GM23338 (cell line): ENCODE results near the gene IL1R1. TPM values are rescaled to one million over a fixed set of nuclear protein-coding genes. Genes with fewer than 3 reads are reported as not detected.

ENCODE experiments used
- ATAC-seq: fragments of 200-7000 bp; cut with Tn5 transposase; 3 replicates; pipeline ENCODE4 v1.9.1; 2020
- DNase-seq: peaks from one replicate; pipeline ENCODE4 v3.0.0-alpha.2; 2015; ENCODE audit warnings: low spot score
- H2AFZ ChIP-seq: fragments of 200-600 bp; sonication (generic); 2 replicates; pipeline ENCODE4 v1.8.0; 2016; ENCODE audit warnings: antibody characterized with exemption, mild to moderate bottlenecking, moderate library complexity
- H3F3A ChIP-seq: fragments of 200-600 bp; sonication (generic); replicated peaks from 2 replicates; pipeline ENCODE4 v1.8.0; 2017; ENCODE audit warnings: antibody characterized with exemption, mixed run types, low read depth
- H3K27ac ChIP-seq: fragments of 200-600 bp; sonication (generic); 2 replicates; pipeline ENCODE4 v1.6.1; 2016; ENCODE audit warnings: low read depth
- H3K27me3 ChIP-seq: fragments of 200-600 bp; sonication (generic); 2 replicates; pipeline ENCODE4 v1.8.0; 2016; ENCODE audit warnings: mild to moderate bottlenecking, mixed run types, moderate library complexity; ENCODE audit not compliant: insufficient read depth
- H3K36me3 ChIP-seq: fragments of 200-600 bp; sonication (generic); 2 replicates; pipeline ENCODE4 v1.8.0; 2016; ENCODE audit warnings: mild to moderate bottlenecking; ENCODE audit not compliant: insufficient read depth
- H3K4me1 ChIP-seq: fragments of 200-600 bp; sonication (generic); 2 replicates; pipeline ENCODE4 v1.8.0; 2016; ENCODE audit warnings: mild to moderate bottlenecking, moderate library complexity; ENCODE audit not compliant: insufficient read depth
- H3K4me2 ChIP-seq: fragments of 200-600 bp; sonication (generic); 2 replicates; pipeline ENCODE4 v1.7.1; 2017; ENCODE audit warnings: mixed run types
- H3K4me3 ChIP-seq: fragments of 200-600 bp; sonication (generic); 2 replicates; pipeline ENCODE4 v1.6.1; 2016; ENCODE audit warnings: mixed run types
- H3K79me2 ChIP-seq: fragments of 200-600 bp; sonication (generic); replicated peaks from 2 replicates; pipeline ENCODE4 v1.8.0; 2017; ENCODE audit warnings: mild to moderate bottlenecking; ENCODE audit not compliant: insufficient read depth
- H3K9me2 ChIP-seq: fragments of 200-600 bp; sonication (generic); 2 replicates; pipeline ENCODE4 v1.8.0; 2017; ENCODE audit not compliant: insufficient read depth
- H4K20me1 ChIP-seq: fragments of 200-600 bp; sonication (generic); replicated peaks from 2 replicates; pipeline ENCODE4 v1.8.0; 2017; ENCODE audit warnings: mild to moderate bottlenecking; ENCODE audit not compliant: insufficient read depth
- H3K27ac Mint-ChIP-seq: 2 replicates; pipeline ENCODE4 v1.8.0; 2020; ENCODE audit warnings: inconsistent platforms, mild to moderate bottlenecking, moderate library complexity, mixed read lengths
- H3K27me3 Mint-ChIP-seq: 3 replicates; pipeline ENCODE4 v1.8.0; 2022; ENCODE audit warnings: low read depth, mild to moderate bottlenecking, moderate library complexity, mixed read lengths, inconsistent platforms; ENCODE audit not compliant: insufficient read depth, poor library complexity
- H3K36me3 Mint-ChIP-seq: 3 replicates; pipeline ENCODE4 v1.8.0; 2021; ENCODE audit warnings: low read depth, mild to moderate bottlenecking, inconsistent platforms, moderate library complexity, mixed read lengths
- H3K4me1 Mint-ChIP-seq: 3 replicates; pipeline ENCODE4 v1.8.0; 2020; ENCODE audit warnings: mild to moderate bottlenecking, inconsistent platforms, mixed read lengths
- H3K4me3 Mint-ChIP-seq: 3 replicates; pipeline ENCODE4 v1.8.0; 2021; ENCODE audit warnings: moderate library complexity, mild to moderate bottlenecking, inconsistent platforms, mixed read lengths
- H3K9me3 Mint-ChIP-seq: 3 replicates; pipeline ENCODE4 v1.8.0; 2020; ENCODE audit warnings: moderate library complexity, mild to moderate bottlenecking, inconsistent platforms, mixed read lengths
- CREB1 ChIP-seq: fragments of 250-450 bp; sonication (Bioruptor Pico); IDR thresholded peaks from 2 replicates; pipeline ENCODE4 v1.5.0; 2020; ENCODE audit warnings: low read depth, mild to moderate bottlenecking, moderate library complexity
- EZH2 ChIP-seq: fragments of 200-600 bp; sonication (generic); IDR thresholded peaks from one replicate; pipeline ENCODE4 v1.8.0; 2017; ENCODE audit warnings: antibody characterized with exemption, mild to moderate bottlenecking, low read depth; ENCODE audit not compliant: unreplicated experiment
- EZH2phosphoT487 ChIP-seq: fragments of 200-600 bp; sonication (generic); IDR thresholded peaks from one replicate; pipeline ENCODE4 v1.8.1; 2018; ENCODE audit warnings: antibody characterized with exemption; ENCODE audit not compliant: unreplicated experiment
- JUNB ChIP-seq: IDR thresholded peaks from one replicate; pipeline ENCODE4 v1.6.1; 2016; ENCODE audit warnings: antibody characterized with exemption; ENCODE audit not compliant: unreplicated experiment
- NANOG ChIP-seq: IDR thresholded peaks from 2 replicates; pipeline ENCODE4 v1.6.1; 2016; ENCODE audit warnings: antibody characterized with exemption, borderline replicate concordance
- POLR2AphosphoS5 ChIP-seq: IDR thresholded peaks from 2 replicates; pipeline ENCODE4 v1.6.1; 2016; ENCODE audit warnings: antibody characterized with exemption, low read depth
- REST ChIP-seq: IDR thresholded peaks from one replicate; pipeline ENCODE4 v1.6.1; 2018; ENCODE audit warnings: antibody characterized with exemption; ENCODE audit not compliant: unreplicated experiment
- STAT1 ChIP-seq: IDR thresholded peaks from one replicate; pipeline ENCODE4 v1.6.1; 2016; ENCODE audit warnings: antibody characterized with exemption; ENCODE audit not compliant: unreplicated experiment
- ZNF114 ChIP-seq: fragments of 250-450 bp; sonication (Bioruptor Pico); IDR thresholded peaks from 2 replicates; pipeline ENCODE4 v1.5.0; 2020; ENCODE audit warnings: mild to moderate bottlenecking, moderate library complexity
- ZNF331 ChIP-seq: fragments of 250-450 bp; sonication (Bioruptor Pico); IDR thresholded peaks from 2 replicates; pipeline ENCODE4 v1.5.0; 2020; ENCODE audit warnings: low read depth, mild to moderate bottlenecking, moderate library complexity
- polyA plus RNA-seq: library from polyadenylated mRNA; unstranded; fragments of >200 nt; fragmentation: Nextera tagmentation; extraction: Ambion mirVana; gene quantifications from 2 replicates; pipeline ENCODE4 v1.2.1, GENCODE V29; 2016
- total RNA-seq: library from RNA; depleted of rRNA; stranded (reverse); fragments of >200 nt; shearing (Covaris generic); gene quantifications from 2 replicates; pipeline ENCODE4 v1.2.3, GENCODE V29; 2014
- TF ChIP-seq, protein P1 (sequence below): fragments of 250-450 bp; sonication (Bioruptor Pico); IDR thresholded peaks from 2 replicates; pipeline ENCODE4 v1.5.0; 2020; ENCODE audit warnings: mild to moderate bottlenecking, moderate library complexity
- TF ChIP-seq, protein P2 (sequence below): IDR thresholded peaks from 2 replicates; pipeline ENCODE4 v1.6.1; 2016; ENCODE audit warnings: antibody characterized with exemption
- TF ChIP-seq, protein P3 (sequence below), 2 experiments: fragments of 200-600 bp in 1 of 2; sonication (generic) in 1 of 2; conservative IDR thresholded peaks; 2 replicates each; pipeline versions ENCODE4 v1.5.1 to v1.6.1; 2016 to 2017; ENCODE audit warnings: antibody characterized with exemption in 2 of 2, low read depth in 2 of 2, mild to moderate bottlenecking in 2 of 2, moderate library complexity in 1 of 2

Gene IL1R1
- total and polyA plus RNA-seq, 2 experiments from 2014 or later, result 0.17 TPM; not detected in 1

GRCh38 chr2:102126169-102126568 lies 16.4 kb upstream of the IL1R1 start:
- Histone ChIP-seq H4K20me1 (no peaks in the 10 kb centered on the region), H3K9me2 (peaks cover 3% of the 10 kb centered on the region), H3F3A (no peaks in the 10 kb centered on the region), H3K36me3 (no peaks in the 10 kb centered on the region), H3K4me2 (no peak overlapping the region), H2AFZ (no peak overlapping the region), H3K79me2 (no peaks in the 10 kb centered on the region), H3K4me3 (no peak overlapping the region), H3K4me1 (no peaks in the 10 kb centered on the region), H3K27ac (no peak overlapping the region), H3K27me3 (no peaks in the 10 kb centered on the region)
- Mint-ChIP-seq H3K27me3 (peaks cover 5% of the 10 kb centered on the region), H3K4me1 (no peaks in the 10 kb centered on the region), H3K36me3 (no peaks in the 10 kb centered on the region), H3K27ac (no peak overlapping the region), H3K4me3 (no peak overlapping the region), H3K9me3 (no peaks in the 10 kb centered on the region)
- ATAC-seq (no peak), DNase-seq (no peak)
- TF ChIP-seq EZH2 (no peak), ZNF114 (CRISPR knock-in tag) (no peak), ZNF331 (CRISPR knock-in tag) (no peak), EZH2phosphoT487 (no peak), POLR2AphosphoS5 (no peak), JUNB (no peak), REST (no peak), STAT1 (no peak), NANOG (no peak), CREB1 (CRISPR knock-in tag) (no peak)
- TF ChIP-seq, protein P1, sequence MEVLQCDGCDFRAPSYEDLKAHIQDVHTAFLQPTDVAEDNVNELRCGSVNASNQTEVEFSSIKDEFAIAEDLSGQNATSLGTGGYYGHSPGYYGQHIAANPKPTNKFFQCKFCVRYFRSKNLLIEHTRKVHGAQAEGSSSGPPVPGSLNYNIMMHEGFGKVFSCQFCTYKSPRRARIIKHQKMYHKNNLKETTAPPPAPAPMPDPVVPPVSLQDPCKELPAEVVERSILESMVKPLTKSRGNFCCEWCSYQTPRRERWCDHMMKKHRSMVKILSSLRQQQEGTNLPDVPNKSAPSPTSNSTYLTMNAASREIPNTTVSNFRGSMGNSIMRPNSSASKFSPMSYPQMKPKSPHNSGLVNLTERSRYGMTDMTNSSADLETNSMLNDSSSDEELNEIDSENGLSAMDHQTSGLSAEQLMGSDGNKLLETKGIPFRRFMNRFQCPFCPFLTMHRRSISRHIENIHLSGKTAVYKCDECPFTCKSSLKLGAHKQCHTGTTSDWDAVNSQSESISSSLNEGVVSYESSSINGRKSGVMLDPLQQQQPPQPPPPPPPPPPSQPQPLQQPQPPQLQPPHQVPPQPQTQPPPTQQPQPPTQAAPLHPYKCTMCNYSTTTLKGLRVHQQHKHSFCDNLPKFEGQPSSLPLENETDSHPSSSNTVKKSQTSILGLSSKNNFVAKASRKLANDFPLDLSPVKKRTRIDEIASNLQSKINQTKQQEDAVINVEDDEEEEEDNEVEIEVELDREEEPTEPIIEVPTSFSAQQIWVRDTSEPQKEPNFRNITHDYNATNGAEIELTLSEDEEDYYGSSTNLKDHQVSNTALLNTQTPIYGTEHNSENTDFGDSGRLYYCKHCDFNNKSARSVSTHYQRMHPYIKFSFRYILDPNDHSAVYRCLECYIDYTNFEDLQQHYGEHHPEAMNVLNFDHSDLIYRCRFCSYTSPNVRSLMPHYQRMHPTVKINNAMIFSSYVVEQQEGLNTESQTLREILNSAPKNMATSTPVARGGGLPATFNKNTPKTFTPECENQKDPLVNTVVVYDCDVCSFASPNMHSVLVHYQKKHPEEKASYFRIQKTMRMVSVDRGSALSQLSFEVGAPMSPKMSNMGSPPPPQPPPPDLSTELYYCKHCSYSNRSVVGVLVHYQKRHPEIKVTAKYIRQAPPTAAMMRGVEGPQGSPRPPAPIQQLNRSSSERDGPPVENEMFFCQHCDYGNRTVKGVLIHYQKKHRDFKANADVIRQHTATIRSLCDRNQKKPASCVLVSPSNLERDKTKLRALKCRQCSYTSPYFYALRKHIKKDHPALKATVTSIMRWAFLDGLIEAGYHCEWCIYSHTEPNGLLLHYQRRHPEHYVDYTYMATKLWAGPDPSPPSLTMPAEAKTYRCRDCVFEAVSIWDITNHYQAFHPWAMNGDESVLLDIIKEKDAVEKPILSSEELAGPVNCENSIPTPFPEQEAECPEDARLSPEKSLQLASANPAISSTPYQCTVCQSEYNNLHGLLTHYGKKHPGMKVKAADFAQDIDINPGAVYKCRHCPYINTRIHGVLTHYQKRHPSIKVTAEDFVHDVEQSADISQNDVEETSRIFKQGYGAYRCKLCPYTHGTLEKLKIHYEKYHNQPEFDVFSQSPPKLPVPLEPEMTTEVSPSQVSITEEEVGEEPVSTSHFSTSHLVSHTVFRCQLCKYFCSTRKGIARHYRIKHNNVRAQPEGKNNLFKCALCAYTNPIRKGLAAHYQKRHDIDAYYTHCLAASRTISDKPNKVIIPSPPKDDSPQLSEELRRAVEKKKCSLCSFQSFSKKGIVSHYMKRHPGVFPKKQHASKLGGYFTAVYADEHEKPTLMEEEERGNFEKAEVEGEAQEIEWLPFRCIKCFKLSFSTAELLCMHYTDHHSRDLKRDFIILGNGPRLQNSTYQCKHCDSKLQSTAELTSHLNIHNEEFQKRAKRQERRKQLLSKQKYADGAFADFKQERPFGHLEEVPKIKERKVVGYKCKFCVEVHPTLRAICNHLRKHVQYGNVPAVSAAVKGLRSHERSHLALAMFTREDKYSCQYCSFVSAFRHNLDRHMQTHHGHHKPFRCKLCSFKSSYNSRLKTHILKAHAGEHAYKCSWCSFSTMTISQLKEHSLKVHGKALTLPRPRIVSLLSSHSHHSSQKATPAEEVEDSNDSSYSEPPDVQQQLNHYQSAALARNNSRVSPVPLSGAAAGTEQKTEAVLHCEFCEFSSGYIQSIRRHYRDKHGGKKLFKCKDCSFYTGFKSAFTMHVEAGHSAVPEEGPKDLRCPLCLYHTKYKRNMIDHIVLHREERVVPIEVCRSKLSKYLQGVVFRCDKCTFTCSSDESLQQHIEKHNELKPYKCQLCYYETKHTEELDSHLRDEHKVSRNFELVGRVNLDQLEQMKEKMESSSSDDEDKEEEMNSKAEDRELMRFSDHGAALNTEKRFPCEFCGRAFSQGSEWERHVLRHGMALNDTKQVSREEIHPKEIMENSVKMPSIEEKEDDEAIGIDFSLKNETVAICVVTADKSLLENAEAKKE (CRISPR knock-in tag), result no peak
- TF ChIP-seq, protein P2, sequence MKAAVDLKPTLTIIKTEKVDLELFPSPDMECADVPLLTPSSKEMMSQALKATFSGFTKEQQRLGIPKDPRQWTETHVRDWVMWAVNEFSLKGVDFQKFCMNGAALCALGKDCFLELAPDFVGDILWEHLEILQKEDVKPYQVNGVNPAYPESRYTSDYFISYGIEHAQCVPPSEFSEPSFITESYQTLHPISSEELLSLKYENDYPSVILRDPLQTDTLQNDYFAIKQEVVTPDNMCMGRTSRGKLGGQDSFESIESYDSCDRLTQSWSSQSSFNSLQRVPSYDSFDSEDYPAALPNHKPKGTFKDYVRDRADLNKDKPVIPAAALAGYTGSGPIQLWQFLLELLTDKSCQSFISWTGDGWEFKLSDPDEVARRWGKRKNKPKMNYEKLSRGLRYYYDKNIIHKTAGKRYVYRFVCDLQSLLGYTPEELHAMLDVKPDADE, result no peak
- TF ChIP-seq, protein P3, sequence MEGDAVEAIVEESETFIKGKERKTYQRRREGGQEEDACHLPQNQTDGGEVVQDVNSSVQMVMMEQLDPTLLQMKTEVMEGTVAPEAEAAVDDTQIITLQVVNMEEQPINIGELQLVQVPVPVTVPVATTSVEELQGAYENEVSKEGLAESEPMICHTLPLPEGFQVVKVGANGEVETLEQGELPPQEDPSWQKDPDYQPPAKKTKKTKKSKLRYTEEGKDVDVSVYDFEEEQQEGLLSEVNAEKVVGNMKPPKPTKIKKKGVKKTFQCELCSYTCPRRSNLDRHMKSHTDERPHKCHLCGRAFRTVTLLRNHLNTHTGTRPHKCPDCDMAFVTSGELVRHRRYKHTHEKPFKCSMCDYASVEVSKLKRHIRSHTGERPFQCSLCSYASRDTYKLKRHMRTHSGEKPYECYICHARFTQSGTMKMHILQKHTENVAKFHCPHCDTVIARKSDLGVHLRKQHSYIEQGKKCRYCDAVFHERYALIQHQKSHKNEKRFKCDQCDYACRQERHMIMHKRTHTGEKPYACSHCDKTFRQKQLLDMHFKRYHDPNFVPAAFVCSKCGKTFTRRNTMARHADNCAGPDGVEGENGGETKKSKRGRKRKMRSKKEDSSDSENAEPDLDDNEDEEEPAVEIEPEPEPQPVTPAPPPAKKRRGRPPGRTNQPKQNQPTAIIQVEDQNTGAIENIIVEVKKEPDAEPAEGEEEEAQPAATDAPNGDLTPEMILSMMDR (conservative IDR thresholded peaks at IDR 0.05; ENCODE audit: low read depth in 2 of 2), result no peak
